Inflammatory macrophage (primary cell): Measurements from ENCODE around the gene CHD2.
"Not testable (repeated sequence)": the region's sequence is repeated elsewhere in the genome, so short reads cannot be mapped to it uniquely, and the experiment has no call there.

Source experiments
- DNase-seq, 2 donors: peaks; one replicate each; pipeline ENCODE4 v3.0.0-alpha.2; 2020 to 2022

Gene CHD2

GRCh38 chr15:92906563-92907081 lies 6.5 kb downstream of the CHD2 start:
- no peak for DNase-seq

DNA sequence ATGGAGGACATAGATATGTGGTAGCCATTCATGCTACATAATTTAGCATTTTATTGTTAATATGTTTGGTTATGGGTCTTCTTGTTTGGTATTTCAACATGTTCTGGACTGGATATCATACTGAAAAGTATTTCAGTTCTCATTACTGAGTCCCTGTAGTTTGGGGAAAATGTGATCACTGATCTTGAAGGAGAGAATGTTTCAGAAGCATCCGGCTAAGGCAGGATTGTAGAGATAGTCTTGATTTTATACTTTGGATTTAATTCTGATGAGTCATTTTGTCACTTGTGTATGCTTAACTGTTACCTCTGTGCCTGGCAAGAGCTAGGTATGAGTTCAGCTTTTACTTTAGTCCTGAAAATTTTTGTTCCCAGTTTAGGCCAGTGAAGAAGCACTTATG lies 7.1 kb downstream of the CHD2 start:
- no peak for DNase-seq

- DNase-seq = peak in 1 of 2 donors; percentile 48
Measured at GRCh38 chr15:92907896-92908712, 8.0 kb downstream of the CHD2 start.

- DNase-seq = no peak
Measured at GRCh38 chr15:92908713-92909057, 8.6 kb downstream of the CHD2 start.

GRCh38 chr15:92909136-92909781 lies 9.1 kb downstream of the CHD2 start:
- no peak for DNase-seq

GRCh38 chr15:92910451-92910850 lies 10.3 kb downstream of the CHD2 start:
- peak in 1 of 2 donors; percentile 55 for DNase-seq

- no peak for DNase-seq
Measured at GRCh38 chr15:92914103-92914499, 14.0 kb downstream of the CHD2 start.

DNA sequence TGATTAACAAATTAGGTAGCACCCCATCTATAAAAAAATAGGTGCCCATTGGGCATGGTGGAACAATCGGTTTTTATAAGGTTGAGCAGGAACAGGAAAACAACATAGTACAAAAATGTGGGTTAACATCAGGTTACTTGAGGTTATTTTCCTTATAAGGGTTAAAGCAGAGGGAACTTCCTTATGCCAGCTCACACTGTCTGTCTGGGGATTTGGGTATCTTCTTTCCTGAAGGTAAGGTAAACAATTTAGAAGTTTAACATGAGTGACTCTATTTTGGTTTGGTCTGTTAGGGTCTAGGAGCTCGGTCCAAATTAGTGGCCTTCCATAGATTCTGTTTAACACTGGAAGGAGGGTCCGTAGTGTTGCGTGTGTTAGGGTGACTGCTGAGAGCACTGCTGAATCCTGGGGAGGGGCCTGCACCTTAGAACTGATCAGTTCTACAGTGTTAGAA lies 14.7 kb downstream of the CHD2 start:
- DNase-seq = peak in 1 of 2 donors; percentile 29

DNA sequence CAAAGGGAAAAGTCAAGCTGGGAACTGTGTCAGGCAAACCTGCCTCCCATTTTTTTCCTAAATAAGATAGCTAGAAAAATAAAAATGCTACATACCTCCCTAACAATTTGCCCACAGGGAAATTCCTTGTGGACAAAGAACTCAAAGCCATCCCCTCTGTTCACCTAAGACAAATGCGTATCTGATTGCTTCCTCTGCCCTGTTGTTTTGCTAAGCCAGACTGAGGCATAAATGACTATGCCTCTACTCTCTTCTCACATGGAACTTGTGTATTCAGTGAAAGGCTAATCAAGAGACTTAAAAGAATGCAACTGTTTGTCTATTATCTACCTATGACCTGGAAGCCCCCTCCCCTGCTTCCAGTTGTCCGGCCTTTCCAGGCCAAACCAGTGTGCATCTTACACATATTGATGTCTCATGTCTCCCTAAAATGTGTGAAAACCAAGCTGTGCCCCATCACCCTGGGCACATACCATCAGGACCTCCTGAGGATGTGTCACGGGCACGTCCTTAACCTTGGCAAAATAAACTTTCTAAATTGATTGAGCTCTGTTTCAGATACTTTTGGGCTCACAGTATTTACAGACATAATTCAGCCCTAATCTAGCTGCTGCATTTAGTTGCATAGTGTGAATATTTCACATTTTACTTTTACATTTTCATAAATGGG lies 15.8 kb downstream of the CHD2 start:
- DNase-seq = no peak

DNA sequence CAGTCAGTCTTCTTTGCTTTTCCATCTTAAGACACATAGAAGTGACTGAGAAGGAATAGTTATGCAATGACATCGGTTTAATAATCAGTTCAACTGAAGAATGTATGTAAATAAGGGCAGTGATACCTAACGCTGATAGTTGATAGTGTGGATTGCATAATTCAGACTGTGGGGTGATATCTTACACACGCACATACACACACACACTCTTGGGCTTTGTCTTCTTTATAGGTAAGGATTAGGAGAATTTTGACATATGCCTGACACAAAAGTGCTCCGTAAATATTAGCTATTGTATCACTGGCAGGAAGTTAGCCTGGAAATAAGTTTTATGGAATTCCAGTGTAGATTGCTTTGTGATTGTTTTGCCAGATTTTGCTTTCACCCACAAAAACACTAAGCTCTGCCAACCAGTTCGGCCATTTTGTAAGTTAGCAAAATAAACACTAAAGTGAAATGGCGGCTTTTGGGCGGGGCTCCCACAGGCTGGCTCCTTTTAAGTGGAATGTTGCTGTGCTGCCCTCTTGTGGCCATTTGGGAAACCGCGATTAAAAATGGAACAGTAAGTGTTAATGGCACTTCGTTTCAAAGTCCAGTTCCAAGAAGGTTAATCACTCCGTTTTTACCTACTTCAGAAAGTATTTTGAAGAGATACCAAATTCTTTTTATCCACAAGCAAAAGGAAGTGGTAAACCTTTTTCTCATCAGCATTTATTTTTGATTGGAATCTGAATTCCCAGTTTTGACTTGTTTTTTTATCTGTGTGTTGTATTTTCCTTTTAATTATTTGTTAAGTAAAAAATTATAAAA lies 17.7 kb downstream of the CHD2 start:
- DNase-seq = peak; percentile 95 to 97

- not testable (repeated sequence) for DNase-seq
Measured at GRCh38 chr15:92918881-92919280, 18.8 kb downstream of the CHD2 start.

GRCh38 chr15:92920595-92921161 lies 20.6 kb downstream of the CHD2 start:
- DNase-seq = no peak

DNA sequence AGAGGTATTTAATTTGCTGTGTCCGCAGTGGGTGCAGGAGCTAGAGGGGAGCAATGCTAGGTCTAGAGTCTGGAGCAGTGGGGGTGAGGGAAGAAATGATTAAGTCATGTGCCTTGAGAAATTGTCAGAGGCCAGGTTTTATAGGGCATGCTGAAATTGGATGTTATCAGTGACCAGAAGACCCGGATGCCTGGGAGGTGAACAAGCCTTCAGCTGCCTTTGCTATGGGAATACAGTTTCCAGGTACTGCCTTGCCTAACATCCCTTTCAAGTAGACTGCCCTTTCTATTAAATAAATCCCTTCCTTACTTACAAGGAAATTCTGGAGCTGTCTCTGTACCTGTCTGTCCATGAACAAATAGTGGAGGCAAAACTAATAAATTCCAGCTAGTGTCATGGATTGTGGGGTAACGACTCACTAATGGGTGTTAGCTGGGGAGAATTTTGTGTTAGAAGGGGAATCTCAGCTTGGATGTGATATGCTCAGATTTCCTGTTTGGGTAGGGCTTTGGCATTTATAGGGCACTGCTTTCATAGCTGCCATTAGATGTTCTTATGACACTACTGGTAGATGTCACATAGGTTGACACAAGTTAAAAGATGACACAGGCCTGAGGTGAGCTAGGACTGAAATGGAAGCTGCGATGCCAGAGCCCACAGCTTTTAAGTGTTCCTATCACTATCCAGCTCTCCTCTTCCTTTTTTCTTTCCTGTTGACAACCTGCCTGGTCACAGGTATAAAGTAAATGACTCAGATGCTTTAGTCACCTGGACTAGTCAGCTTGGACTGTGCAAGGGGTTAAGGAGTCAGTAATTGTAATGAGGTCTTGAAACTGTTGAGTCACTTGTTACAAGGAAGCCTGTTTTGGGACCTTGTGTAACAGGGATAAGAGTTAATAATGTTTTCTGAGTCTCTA lies 21.3 kb downstream of the CHD2 start:
- DNase-seq = peak; percentile 27 to 35

DNA sequence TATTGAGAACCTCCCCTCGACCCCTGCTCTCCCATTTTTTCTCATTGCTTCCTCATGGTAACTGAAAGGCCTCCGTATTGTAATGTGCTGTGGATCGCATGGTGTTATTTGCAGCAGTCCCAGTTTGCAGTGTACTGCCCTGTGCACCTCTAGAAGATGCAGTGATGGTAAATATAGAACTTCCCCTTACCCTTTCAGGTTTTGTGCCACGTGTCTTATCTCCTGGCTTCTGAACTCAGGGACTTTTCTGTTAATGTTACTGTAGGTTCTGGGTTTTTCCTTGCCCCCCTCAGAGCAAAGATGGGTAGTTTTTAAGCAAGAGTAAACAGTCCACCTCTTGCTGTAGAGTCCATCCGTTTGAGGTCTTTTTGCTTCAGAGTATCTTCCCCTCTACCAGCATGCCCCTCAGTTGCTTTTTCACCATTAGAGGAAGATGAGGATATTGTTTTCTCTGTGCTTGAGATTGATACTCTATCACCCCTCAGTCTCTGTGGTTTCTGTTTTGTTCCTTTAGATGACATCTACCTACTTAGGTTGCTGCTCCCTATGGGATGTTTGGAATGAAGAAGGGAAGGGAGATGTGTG lies 22.4 kb downstream of the CHD2 start:
- no peak for DNase-seq

DNA sequence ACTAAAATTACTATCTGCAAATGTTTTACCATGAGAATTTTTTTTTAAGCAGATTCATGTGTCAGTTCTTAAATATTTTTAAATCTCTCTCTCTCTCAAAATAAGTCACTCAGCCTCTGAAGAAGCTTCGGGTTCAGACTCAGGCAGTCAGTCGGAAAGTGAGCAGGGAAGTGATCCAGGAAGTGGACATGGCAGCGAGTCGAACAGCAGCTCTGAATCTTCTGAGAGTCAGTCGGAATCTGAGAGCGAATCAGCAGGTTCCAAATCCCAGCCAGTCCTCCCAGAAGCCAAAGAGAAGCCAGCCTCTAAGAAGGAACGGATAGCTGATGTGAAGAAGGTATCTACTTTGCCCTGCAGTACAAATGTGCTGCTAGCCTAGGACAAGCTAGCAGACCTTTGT lies 24.1 kb downstream of the CHD2 start:
- DNase-seq = peak in 1 of 2 donors; percentile 37

- DNase-seq = no peak
Measured at GRCh38 chr15:92925454-92925853, 25.3 kb downstream of the CHD2 start.

GRCh38 chr15:92928225-92928750 lies 28.2 kb downstream of the CHD2 start:
- no peak for DNase-seq

DNA sequence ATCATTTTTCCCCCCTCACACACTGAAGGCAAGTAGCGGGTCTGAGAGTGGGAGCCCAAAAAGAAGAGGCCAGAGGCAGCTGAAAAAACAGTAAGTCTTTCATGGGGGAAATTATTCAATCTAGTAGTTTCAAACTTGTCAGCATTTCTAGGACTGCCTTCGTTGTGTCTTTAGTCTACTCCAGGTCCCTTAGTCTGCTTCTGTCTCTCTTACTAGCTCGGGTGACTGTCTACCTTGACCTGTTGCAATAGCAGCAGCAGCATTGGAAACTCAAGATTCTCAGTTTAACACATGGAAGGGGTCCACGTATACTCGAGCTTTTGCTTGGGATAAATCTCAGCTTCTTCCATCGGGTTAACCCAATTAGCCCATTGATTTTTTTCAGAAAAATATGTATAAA lies 28.9 kb downstream of the CHD2 start:
- DNase-seq = no peak

- no peak for DNase-seq
Measured at GRCh38 chr15:92930054-92930621, 30.0 kb downstream of the CHD2 start.

DNA sequence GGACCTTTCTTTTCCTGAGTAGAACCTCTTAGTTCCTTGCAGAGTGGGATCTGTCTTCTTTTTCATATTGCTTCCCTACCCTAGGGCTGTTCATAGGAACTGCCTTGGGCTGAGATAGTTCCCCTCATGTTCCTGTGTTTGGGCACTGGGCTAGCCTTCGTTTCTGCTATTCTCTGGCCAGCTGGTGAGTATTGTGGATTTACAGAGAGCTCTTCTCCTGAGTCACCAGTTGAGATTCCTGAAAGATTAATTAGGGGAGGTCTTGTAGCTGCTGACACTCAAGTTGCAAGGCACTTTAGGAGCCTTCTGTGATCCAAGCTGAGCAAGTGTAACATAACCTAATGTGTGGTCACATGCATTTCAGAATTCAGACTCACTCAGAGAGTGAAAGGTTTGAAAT lies 30.7 kb downstream of the CHD2 start:
- no peak for DNase-seq
